K562 (cell line): Measurements from ENCODE around the gene SPRED2. TPM values are rescaled to one million over a fixed set of nuclear protein-coding genes. Genes with fewer than 3 reads are reported as not detected.

ENCODE experiments used
- ARID1B ChIP-seq: fragments of 450-650 bp; IDR thresholded peaks from 2 replicates; pipeline ENCODE4 v1.6.1; 2016; ENCODE audit warnings: antibody characterized with exemption, mild to moderate bottlenecking, inconsistent platforms
- ELF2 ChIP-seq: fragments of 250-450 bp; sonication (Bioruptor Pico); IDR thresholded peaks from 2 replicates; pipeline ENCODE4 v1.5.0; 2021; ENCODE audit warnings: mild to moderate bottlenecking
- GTF3C2 ChIP-seq: IDR thresholded peaks from 3 replicates; pipeline ENCODE4 v1.6.1; 2011; ENCODE audit warnings: borderline replicate concordance, mild to moderate bottlenecking, moderate library complexity; ENCODE audit not compliant: insufficient read length; ENCODE audit errors: extremely low read depth
- HDAC3 ChIP-seq: fragments of 450-650 bp; IDR thresholded peaks from 2 replicates; pipeline ENCODE4 v1.6.1; 2018; ENCODE audit warnings: borderline replicate concordance, mild to moderate bottlenecking, moderate library complexity; ENCODE audit not compliant: partially characterized antibody
- HES1 ChIP-seq: fragments of 450-650 bp; IDR thresholded peaks from 2 replicates; pipeline ENCODE4 v1.6.1; 2016; ENCODE audit warnings: low read depth, mild to moderate bottlenecking, moderate library complexity
- MGA ChIP-seq: fragments of 450-650 bp; IDR thresholded peaks from 2 replicates; pipeline ENCODE4 v1.6.1; 2016; ENCODE audit warnings: mild to moderate bottlenecking, moderate library complexity
- NBN ChIP-seq: fragments of 450-650 bp; IDR thresholded peaks from 2 replicates; pipeline ENCODE4 v1.6.1; 2016; ENCODE audit warnings: low read depth, mild to moderate bottlenecking
- NFYB ChIP-seq: IDR thresholded peaks from 2 replicates; pipeline ENCODE4 v1.6.1; 2011; ENCODE audit warnings: mild to moderate bottlenecking, moderate library complexity; ENCODE audit not compliant: insufficient read length; ENCODE audit errors: extremely low read depth
- NR3C1 ChIP-seq: sonication (generic); formaldehyde crosslinking; IDR thresholded peaks from 2 replicates; pipeline ENCODE4 v1.8.1; 2022; ENCODE audit warnings: missing genetic modification reagents
- SOX6 ChIP-seq: fragments of 450-650 bp; IDR thresholded peaks from 2 replicates; pipeline ENCODE4 v1.6.1; 2014; ENCODE audit warnings: mild to moderate bottlenecking
- TCF3 ChIP-seq: sonication (generic); formaldehyde crosslinking; IDR thresholded peaks from 2 replicates; pipeline ENCODE4 v1.4.0; 2020; ENCODE audit warnings: mild to moderate bottlenecking, missing genetic modification reagents
- ZBTB7A ChIP-seq: IDR thresholded peaks from 2 replicates; pipeline ENCODE4 v1.6.1; 2011; ENCODE audit warnings: low read depth, mild to moderate bottlenecking, low read length, moderate library complexity, borderline replicate concordance; ENCODE audit not compliant: control insufficient read depth
- polyA plus RNA-seq, 8 experiments: library from polyadenylated mRNA; depleted of rRNA in 4 of 8; stranded (reverse) in 5 of 8; unstranded in 3 of 8; fragments of >200 nt; fragmentation: Nextera tagmentation in 2 of 8; fragmentation: Illumina TruSeq in 1 of 8; extraction: Ambion mirVana in 2 of 8; extraction: Trizol in 1 of 8; gene quantifications; 2 replicates each; pipeline versions ENCODE4 v1.2.1 to v1.2.3, GENCODE V29; 2011 to 2014; ENCODE audit warnings: inconsistent platforms in 1 of 8, missing spikeins in 1 of 8
- total RNA-seq, 7 experiments: library from RNA; depleted of rRNA in 6 of 7; stranded (reverse); fragments of >200 nt in 6 of 7; fragmentation: Illumina TruSeq in 2 of 7; extraction: Trizol in 2 of 7; gene quantifications; 2 replicates each; pipeline versions ENCODE4 v1.2.1 to v1.2.3, GENCODE V29; 2011 to 2021; ENCODE audit warnings: low replicate concordance in 1 of 7

SPRED2 gene
- total and polyA plus RNA-seq, 9 of the 15 experiments (the other 6 are each of a cell fraction or from before 2014, with no cell fraction given) = 4.6 to 50.8 (median 14.1) TPM

GRCh38 chr2:65420712-65421431 lies 11.5 kb downstream of the SPRED2 start (continued):
- TF ChIP-seq MGA (peak; percentile 35; the same call in 1 of the 2 replicates), HDAC3 (no peak), GTF3C2 (no peak), NFYB (no peak), ZBTB7A (no peak), HES1 (peak; percentile 87), ELF2 (CRISPR knock-in tag) (peak; percentile 57; the same call in 1 of the 2 replicates), ARID1B (peak; percentile 63), NBN (peak; percentile 77; the same call in 1 of the 2 replicates), TCF3 (peak; percentile 42; the same call in 1 of the 2 replicates), NR3C1 (CRISPR knock-in tag) (no peak), SOX6 (peak; percentile 92)
